ENCODE results near the gene ABHD2.

DNA sequence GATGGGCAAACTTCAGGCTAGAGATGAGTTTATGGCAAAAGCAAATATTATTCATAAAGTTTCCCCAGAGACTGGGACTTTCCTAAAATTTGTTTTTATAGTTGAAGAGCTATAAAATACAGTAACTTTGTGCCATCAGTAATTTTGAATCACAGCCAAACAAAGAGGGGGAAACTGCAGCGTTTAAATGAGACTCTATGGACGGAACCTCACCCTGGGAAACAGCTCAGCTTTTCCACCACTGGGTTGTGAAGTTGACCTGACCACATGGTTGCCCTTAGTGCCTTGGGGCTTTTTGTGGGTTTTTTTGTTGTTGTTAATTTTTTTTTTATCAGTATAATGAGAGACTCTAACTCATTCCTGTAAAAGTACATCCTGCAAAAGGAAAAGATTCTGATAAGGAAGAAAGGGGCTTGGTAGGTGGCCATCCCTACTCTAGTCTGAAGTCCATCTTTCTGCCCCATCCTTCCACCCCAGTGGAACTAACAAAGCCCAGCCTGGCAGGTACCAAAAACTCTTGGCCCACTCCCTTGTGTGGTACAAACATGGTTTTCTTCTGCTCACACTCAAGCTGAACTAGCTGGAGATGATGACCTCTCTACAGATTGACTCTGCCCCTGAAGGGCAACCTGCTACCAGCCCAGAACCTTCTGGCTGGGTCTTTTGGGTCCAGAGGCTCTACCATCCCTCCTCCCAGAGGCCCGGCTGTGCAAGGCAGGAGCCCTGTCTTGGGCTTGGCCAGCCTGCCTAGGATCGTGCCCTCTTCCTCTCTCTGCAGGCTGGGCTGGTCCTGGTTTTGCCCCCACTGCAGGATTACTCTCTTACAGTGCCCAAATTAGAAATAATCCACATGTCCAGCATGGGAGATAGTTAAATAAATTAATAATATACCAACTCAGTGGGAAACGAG, 92.0 kb downstream of the ABHD2 start:
- TF ChIP-seq SIN3A (IDR thresholded peaks at IDR 0.05; ENCODE audit: borderline replicate concordance, insufficient read depth, low read length) = no peak
- TF ChIP-seq, protein P1, sequence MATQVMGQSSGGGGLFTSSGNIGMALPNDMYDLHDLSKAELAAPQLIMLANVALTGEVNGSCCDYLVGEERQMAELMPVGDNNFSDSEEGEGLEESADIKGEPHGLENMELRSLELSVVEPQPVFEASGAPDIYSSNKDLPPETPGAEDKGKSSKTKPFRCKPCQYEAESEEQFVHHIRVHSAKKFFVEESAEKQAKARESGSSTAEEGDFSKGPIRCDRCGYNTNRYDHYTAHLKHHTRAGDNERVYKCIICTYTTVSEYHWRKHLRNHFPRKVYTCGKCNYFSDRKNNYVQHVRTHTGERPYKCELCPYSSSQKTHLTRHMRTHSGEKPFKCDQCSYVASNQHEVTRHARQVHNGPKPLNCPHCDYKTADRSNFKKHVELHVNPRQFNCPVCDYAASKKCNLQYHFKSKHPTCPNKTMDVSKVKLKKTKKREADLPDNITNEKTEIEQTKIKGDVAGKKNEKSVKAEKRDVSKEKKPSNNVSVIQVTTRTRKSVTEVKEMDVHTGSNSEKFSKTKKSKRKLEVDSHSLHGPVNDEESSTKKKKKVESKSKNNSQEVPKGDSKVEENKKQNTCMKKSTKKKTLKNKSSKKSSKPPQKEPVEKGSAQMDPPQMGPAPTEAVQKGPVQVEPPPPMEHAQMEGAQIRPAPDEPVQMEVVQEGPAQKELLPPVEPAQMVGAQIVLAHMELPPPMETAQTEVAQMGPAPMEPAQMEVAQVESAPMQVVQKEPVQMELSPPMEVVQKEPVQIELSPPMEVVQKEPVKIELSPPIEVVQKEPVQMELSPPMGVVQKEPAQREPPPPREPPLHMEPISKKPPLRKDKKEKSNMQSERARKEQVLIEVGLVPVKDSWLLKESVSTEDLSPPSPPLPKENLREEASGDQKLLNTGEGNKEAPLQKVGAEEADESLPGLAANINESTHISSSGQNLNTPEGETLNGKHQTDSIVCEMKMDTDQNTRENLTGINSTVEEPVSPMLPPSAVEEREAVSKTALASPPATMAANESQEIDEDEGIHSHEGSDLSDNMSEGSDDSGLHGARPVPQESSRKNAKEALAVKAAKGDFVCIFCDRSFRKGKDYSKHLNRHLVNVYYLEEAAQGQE (IDR thresholded peaks at IDR 0.05; ENCODE audit: insufficient read depth in 1 of 2, low read depth in 2 of 2, low read length in 2 of 2) = no peak
- TF ChIP-seq POLR2AphosphoS5 (IDR thresholded peaks at IDR 0.05; ENCODE audit: low read depth, low read length) = no peak
- TF ChIP-seq TAF1 (IDR thresholded peaks at IDR 0.05; ENCODE audit: borderline replicate concordance, insufficient read depth, low read length) = no peak
- no peak for TF ChIP-seq FOXP2 (optimal IDR thresholded peaks at IDR 0.05; ENCODE audit: borderline replicate concordance, extremely low read depth, extremely low read length, insufficient read depth)
